Testis (tissue), 3 donors: ENCODE measurements around the gene CXCL13. TPM values are rescaled to one million over a fixed set of nuclear protein-coding genes. Genes with fewer than 3 reads are reported as not detected.

Experiments
- DNase-seq: peaks from one replicate; pipeline ENCODE4 v3.0.0-alpha.2; 2019
- H3K27ac ChIP-seq, 2 donors: fragments of 200-600 bp; sonication (generic); one replicate each; pipeline ENCODE4 v1.5.1; 2019
- H3K27me3 ChIP-seq: fragments of 200-600 bp; sonication (generic); one replicate; pipeline ENCODE4 v1.5.1; 2019
- H3K36me3 ChIP-seq: fragments of 200-600 bp; sonication (generic); one replicate; pipeline ENCODE4 v1.5.1; 2017; ENCODE audit warnings: low read depth; ENCODE audit errors: missing control alignments
- H3K4me1 ChIP-seq: fragments of 200-600 bp; sonication (generic); one replicate; pipeline ENCODE4 v1.5.1; 2019
- H3K4me3 ChIP-seq, 2 donors: fragments of 200-600 bp; sonication (generic); one replicate each; pipeline ENCODE4 v1.5.1; 2017 to 2019
- H3K9me3 ChIP-seq: fragments of 200-600 bp; sonication (generic); one replicate; pipeline ENCODE4 v1.5.1; 2017
- POLR2A ChIP-seq: fragments of 450-650 bp; IDR thresholded peaks from one replicate; pipeline ENCODE4 v1.6.1; 2017; ENCODE audit warnings: antibody characterized with exemption, mild to moderate bottlenecking, moderate library complexity
- WGBS, 2 donors: methylation state at CpG; one replicate each; pipeline ENCODE4 v1.1.5; 2018; 5-methylcytosine and 5-hydroxymethylcytosine counted together
- intact Hi-C: fragments of 100-400 bp; cut with DNase I; formaldehyde crosslinking; loops from one replicate; pipeline ENCODE4 v1.15.1; 2023; ENCODE audit warnings: low total_unique reads
- polyA plus RNA-seq: library from polyadenylated mRNA; stranded (reverse); fragments of 350-450 nt; fragmentation: Illumina TruSeq; extraction: RNeasy Lipid Tissue Mini Kit (QIAGEN cat#74804); gene quantifications from one replicate; pipeline ENCODE4 v1.2.3, GENCODE V29; 2014; ENCODE audit warnings: low read depth, low replicate concordance; ENCODE audit not compliant: insufficient read depth
- total RNA-seq, 2 donors: library from RNA; depleted of rRNA; stranded (reverse); fragments of >200 nt; gene quantifications; one replicate each; pipeline ENCODE4 v1.2.3, GENCODE V29; 2016
- TF ChIP-seq, protein P1 (sequence below), 3 experiments: fragments of 450-650 bp in 2 of 3; fragments of 200-600 bp in 1 of 3; sonication (generic) in 1 of 3; IDR thresholded peaks; one replicate each; pipeline ENCODE4 v1.5.1; 2016 to 2019; ENCODE audit warnings: antibody characterized with exemption in 3 of 3, mild to moderate bottlenecking in 2 of 3, moderate library complexity in 1 of 3

The CXCL13 gene
- total and polyA plus RNA-seq, 3 donors from 2014 or later = 0.56 to 2.0 (median 1.7) TPM

DNA sequence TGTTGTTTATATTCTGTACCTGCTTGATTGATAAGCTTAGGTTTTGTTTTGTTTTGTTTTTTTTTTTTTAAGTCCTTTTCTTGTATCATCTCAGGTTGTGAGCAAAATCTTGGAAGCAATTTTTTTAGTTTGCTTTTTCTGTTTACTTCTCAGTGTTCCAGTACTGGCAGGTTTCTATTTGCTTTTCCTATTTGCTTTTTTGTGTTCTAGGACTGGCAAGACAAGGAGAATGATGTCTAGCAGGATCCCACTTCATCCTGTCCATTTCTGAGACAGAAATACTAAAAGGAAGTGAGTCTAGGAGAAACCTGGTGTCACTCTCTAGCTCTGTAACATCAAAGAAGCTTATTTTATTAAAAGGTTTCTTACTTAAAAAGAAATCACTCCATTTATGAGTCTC is 15.6 kb downstream of the CXCL13 start:
- TF ChIP-seq, protein P1, sequence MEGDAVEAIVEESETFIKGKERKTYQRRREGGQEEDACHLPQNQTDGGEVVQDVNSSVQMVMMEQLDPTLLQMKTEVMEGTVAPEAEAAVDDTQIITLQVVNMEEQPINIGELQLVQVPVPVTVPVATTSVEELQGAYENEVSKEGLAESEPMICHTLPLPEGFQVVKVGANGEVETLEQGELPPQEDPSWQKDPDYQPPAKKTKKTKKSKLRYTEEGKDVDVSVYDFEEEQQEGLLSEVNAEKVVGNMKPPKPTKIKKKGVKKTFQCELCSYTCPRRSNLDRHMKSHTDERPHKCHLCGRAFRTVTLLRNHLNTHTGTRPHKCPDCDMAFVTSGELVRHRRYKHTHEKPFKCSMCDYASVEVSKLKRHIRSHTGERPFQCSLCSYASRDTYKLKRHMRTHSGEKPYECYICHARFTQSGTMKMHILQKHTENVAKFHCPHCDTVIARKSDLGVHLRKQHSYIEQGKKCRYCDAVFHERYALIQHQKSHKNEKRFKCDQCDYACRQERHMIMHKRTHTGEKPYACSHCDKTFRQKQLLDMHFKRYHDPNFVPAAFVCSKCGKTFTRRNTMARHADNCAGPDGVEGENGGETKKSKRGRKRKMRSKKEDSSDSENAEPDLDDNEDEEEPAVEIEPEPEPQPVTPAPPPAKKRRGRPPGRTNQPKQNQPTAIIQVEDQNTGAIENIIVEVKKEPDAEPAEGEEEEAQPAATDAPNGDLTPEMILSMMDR (IDR thresholded peaks at IDR 0.05) = no peak
- no peak for TF ChIP-seq POLR2A
- H3K27me3 ChIP-seq = no peaks in the 10 kb centered on the region
- H3K4me1 ChIP-seq = no peaks in the 10 kb centered on the region
- H3K4me3 ChIP-seq = no peak overlapping the region
- H3K36me3 ChIP-seq = no peaks in the 10 kb centered on the region
- no peaks in the 10 kb centered on the region for H3K9me3 ChIP-seq
- H3K27ac ChIP-seq = no peak overlapping the region
- DNase-seq = no peak
- intact Hi-C loops = no loop called here

DNA sequence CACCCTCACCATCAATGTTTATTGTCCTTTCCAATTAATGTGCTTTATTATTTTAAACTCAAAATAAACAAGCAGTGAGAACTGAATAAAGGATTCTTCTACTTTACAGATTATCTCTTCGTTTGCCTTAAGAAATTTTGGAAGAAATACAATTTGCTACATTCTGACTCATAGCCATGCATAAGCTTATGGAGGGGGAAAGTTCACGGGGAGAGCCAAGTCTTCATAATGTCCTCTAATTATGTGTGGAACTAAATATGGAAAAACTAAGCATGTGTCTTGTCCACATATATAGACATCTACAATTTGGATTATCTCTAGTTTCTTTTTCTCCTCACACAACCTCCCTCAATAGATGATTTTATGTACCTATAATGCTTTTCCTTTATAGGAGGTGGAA is 17.5 kb downstream of the CXCL13 start:
- no peak overlapping the region for H3K4me3 ChIP-seq
- H3K9me3 ChIP-seq = no peaks in the 10 kb centered on the region
- no peak for DNase-seq
- H3K27me3 ChIP-seq = no peaks in the 10 kb centered on the region
- intact Hi-C loops = no loop called here
- TF ChIP-seq POLR2A = no peak
- TF ChIP-seq, protein P1 (IDR thresholded peaks at IDR 0.05) = no peak
- H3K4me1 ChIP-seq = no peaks in the 10 kb centered on the region
- 61 to 79% methylated on average over 2 of the region's 2 CpGs for WGBS, 2 donors
- no peak overlapping the region for H3K27ac ChIP-seq
- H3K36me3 ChIP-seq = no peaks in the 10 kb centered on the region

DNA sequence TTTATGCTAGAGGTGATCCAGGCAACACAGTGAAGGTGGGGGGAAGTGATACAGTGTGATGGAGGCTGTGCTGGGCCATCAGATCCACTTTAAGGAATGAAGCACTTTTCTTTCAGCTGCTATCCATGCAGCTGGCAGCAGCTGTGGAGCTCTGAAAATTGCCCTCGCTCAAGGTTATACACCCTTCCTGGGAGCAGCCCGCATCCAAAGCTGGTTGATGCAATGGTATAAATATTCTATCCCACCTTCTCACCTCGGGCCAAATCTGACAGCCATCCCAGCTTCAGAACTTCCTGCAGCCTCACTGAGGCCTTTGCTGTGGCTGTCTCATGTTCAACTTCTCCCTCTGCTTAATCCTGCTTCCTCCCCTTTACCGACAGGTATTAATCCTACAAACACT is 18.6 kb downstream of the CXCL13 start:
- no peak for DNase-seq
- no peak for TF ChIP-seq POLR2A
- TF ChIP-seq, protein P1 (IDR thresholded peaks at IDR 0.05) = no peak
- H3K4me1 ChIP-seq = no peaks in the 10 kb centered on the region
- 78 to 80% methylated on average over 4 of the region's 4 CpGs for WGBS, 2 donors
- H3K27ac ChIP-seq = no peak overlapping the region
- H3K27me3 ChIP-seq = no peaks in the 10 kb centered on the region
- H3K4me3 ChIP-seq = no peak overlapping the region
- intact Hi-C loops = no loop called here
- no peaks in the 10 kb centered on the region for H3K9me3 ChIP-seq
- no peaks in the 10 kb centered on the region for H3K36me3 ChIP-seq

DNA sequence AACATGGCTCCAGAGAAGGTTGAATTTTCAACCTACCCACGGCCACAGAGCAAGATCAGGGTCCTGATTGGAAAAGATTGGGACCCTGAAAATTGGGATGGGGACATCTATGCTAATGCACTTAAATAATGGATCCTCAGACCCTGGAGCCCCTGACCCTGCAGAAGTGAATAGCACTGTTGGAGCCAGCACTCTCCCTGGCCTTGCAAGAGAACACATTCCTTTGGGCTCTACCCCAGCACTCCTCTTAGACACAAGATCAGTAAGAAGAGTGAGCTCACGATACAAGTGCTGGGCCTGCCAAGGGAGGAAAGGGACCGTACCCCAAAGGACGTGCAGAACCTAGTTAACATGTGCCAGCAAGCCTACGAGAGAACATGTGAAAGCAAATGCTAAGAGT is 19.9 kb downstream of the CXCL13 start:
- TF ChIP-seq, protein P1 (IDR thresholded peaks at IDR 0.05) = no peak
- no peak for TF ChIP-seq POLR2A
- Histone ChIP-seq H3K9me3 (no peaks in the 10 kb centered on the region), H3K36me3 (no peaks in the 10 kb centered on the region), H3K4me1 (no peaks in the 10 kb centered on the region), H3K4me3 (no peak overlapping the region), H3K27ac (no peak overlapping the region), H3K27me3 (no peaks in the 10 kb centered on the region)
- intact Hi-C loops = no loop called here
- WGBS, 2 donors = 66 to 76% methylated on average over 5 of the region's 5 CpGs
- DNase-seq = no peak

DNA sequence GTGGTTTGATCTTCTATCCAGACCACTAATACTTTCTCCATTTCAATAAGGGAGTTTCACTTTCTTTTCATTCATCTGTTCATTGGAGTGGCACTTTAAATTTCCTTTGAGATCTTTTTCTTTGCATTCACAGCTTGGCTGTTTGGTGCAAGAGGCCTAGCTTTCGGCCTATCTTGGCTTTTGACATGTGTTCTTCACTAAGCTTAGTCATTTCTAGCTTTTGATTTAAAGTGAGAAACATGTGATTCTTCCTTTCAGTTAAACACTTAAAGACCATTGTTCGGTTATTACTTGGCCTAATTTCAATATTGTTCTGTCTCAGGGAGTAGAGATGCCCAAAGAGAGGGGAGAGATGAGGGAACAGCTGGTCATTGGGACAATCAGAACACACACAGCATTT is 24.3 kb downstream of the CXCL13 start:
- Histone ChIP-seq H3K4me1 (no peaks in the 10 kb centered on the region), H3K27me3 (no peaks in the 10 kb centered on the region), H3K9me3 (no peaks in the 10 kb centered on the region), H3K36me3 (no peaks in the 10 kb centered on the region), H3K4me3 (no peak overlapping the region), H3K27ac (no peak overlapping the region)
- intact Hi-C loops = no loop called here
- TF ChIP-seq, protein P1 (IDR thresholded peaks at IDR 0.05) = no peak
- no peak for TF ChIP-seq POLR2A
- DNase-seq = no peak
- 82 to 85% methylated on average over 2 of the region's 2 CpGs for WGBS, 2 donors
